Upper lobe of right lung (tissue), 1 donor: ENCODE results near the gene CEP89. TPM values are rescaled to one million over a fixed set of nuclear protein-coding genes. Genes with fewer than 3 reads are reported as not detected.

Experiments used
- ATAC-seq: fragments of 200-7000 bp; cut with Tn5 transposase; one replicate; pipeline ENCODE4 v1.9.1; 2020; ENCODE audit warnings: mild to moderate bottlenecking, moderate library complexity
- DNase-seq: peaks from one replicate; pipeline ENCODE4 v3.0.0-alpha.2; 2020
- H3K27ac ChIP-seq: fragments of 200-600 bp; one replicate; pipeline ENCODE4 v1.8.0; 2022
- H3K27me3 ChIP-seq: fragments of 200-600 bp; one replicate; pipeline ENCODE4 v1.8.0; 2022; ENCODE audit warnings: mild to moderate bottlenecking
- H3K36me3 ChIP-seq: fragments of 200-600 bp; one replicate; pipeline ENCODE4 v1.8.0; 2022
- H3K4me1 ChIP-seq: fragments of 200-600 bp; one replicate; pipeline ENCODE4 v1.8.0; 2022
- H3K4me3 ChIP-seq: fragments of 200-600 bp; one replicate; pipeline ENCODE4 v1.8.0; 2022; ENCODE audit warnings: mild to moderate bottlenecking
- H3K9me3 ChIP-seq: fragments of 200-600 bp; one replicate; pipeline ENCODE4 v1.8.0; 2022
- CTCF ChIP-seq: fragments of 200-600 bp; IDR thresholded peaks from one replicate; pipeline ENCODE4 v1.8.0; 2022; ENCODE audit warnings: antibody characterized with exemption
- intact Hi-C: fragments of 100-400 bp; cut with DNase I; formaldehyde crosslinking; loops from one replicate; pipeline ENCODE4 v1.11.0; 2022
- total RNA-seq: library from RNA; stranded (reverse); fragmentation: NEBNext Ultra II Directional; extraction: Animal tissue kit (Norgen Biotek cat#: 25700); gene quantifications from one replicate; pipeline ENCODE4 v1.2.1, GENCODE V29; 2021
- donor health status: DM: no; HTN: yes; CAD: no; lungs with severe emphysema.

The CEP89 gene
- total RNA-seq, 1 donor from 2014 or later = 19.3 TPM

DNA sequence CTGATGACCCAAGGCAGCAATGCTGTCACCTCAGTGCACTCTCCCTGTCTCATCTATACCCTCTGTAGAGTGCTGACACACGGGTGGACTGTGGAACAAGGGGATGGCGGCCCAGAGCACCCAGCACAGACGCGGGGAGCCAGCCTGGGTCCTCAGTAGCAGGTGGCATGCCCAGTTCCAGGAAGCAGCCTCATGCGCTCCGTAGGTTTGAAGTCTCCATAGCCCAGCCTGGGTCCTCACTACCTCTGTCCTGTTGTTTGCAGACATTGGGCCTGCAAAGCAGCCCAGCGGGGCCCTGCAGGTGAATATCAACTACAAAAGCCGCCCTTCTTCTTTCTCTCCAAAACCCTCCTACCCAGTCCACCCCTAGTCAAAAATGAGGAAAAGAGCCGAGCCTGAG is 97.2 kb downstream of the CEP89 start:
- H3K27me3 ChIP-seq = no peaks in the 10 kb centered on the region
- no peak overlapping the region for H3K27ac ChIP-seq
- H3K36me3 ChIP-seq = peaks cover 6% of the 10 kb centered on the region
- H3K9me3 ChIP-seq = no peaks in the 10 kb centered on the region
- no peak for ATAC-seq
- no peaks in the 10 kb centered on the region for H3K4me1 ChIP-seq
- no peak overlapping the region for H3K4me3 ChIP-seq
- peak; percentile 33 for DNase-seq
- no peak for TF ChIP-seq CTCF
- intact Hi-C loops = no loop called here

DNA sequence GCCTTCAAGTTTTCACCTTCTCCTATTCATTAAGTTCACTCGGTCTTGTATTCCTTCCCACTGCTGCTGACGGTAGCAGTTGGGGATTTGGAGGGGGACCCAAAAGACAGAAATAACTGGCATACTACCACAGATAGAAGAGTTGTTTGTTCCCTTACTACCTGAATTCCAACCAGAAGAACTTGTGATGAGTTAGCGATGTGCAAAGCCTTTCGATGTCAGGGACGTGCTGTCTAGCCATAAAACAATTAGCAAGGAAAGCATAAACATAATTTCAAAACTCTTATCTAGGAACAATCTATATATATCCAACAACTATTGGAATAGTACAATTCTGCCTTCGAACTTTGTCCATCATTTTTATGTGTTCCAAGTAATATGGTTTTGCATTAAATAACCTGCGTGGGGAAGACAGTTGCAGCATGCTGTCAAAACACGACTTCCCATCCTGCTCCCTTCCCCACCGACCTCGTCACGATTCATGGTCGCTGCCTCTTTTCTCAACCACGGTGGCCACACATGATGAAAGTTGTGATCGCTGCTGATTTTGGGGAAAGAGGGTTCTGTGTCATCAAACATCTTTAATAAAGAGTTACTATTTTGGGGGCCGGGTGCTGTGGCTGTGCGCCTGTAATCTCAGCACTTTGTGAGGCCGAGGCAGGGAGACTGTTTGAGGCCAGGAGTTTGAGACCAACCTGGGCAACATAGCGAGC is 98.4 kb downstream of the CEP89 start:
- H3K36me3 ChIP-seq = no peaks in the 10 kb centered on the region
- H3K4me1 ChIP-seq = no peaks in the 10 kb centered on the region
- DNase-seq (peak; percentile 25), ATAC-seq (no peak)
- no peaks in the 10 kb centered on the region for H3K27me3 ChIP-seq
- no peak overlapping the region for H3K27ac ChIP-seq
- H3K4me3 ChIP-seq = no peak overlapping the region
- intact Hi-C loops = no loop called here
- H3K9me3 ChIP-seq = no peaks in the 10 kb centered on the region
- no peak for TF ChIP-seq CTCF

GRCh38 chr19:32872391-32872790 is 99.4 kb downstream of the CEP89 start:
- Histone ChIP-seq H3K36me3 (no peaks in the 10 kb centered on the region), H3K4me1 (no peaks in the 10 kb centered on the region), H3K27me3 (no peaks in the 10 kb centered on the region), H3K4me3 (no peak overlapping the region), H3K27ac (no peak overlapping the region), H3K9me3 (no peaks in the 10 kb centered on the region)
- ATAC-seq (no peak), DNase-seq (no peak)
- intact Hi-C loops = no loop called here
- TF ChIP-seq CTCF = no peak

GRCh38 chr19:32870981-32871451 is 100.7 kb downstream of the CEP89 start:
- H3K27ac ChIP-seq = no peak overlapping the region
- no peak for TF ChIP-seq CTCF
- H3K4me1 ChIP-seq = no peaks in the 10 kb centered on the region
- H3K36me3 ChIP-seq = no peaks in the 10 kb centered on the region
- no peaks in the 10 kb centered on the region for H3K27me3 ChIP-seq
- H3K4me3 ChIP-seq = no peak overlapping the region
- no peaks in the 10 kb centered on the region for H3K9me3 ChIP-seq
- DNase-seq (peak; percentile 46), ATAC-seq (no peak)
- intact Hi-C loops = no loop called here

GRCh38 chr19:32869966-32870573 is 101.7 kb downstream of the CEP89 start:
- intact Hi-C loops = no loop called here
- TF ChIP-seq CTCF = no peak

More at GRCh38 chr19:32869966-32870573, 101.7 kb downstream of the CEP89 start:
- Histone ChIP-seq H3K27me3 (no peaks in the 10 kb centered on the region), H3K27ac (no peak overlapping the region), H3K9me3 (no peaks in the 10 kb centered on the region), H3K36me3 (no peaks in the 10 kb centered on the region), H3K4me3 (no peak overlapping the region), H3K4me1 (no peaks in the 10 kb centered on the region)
- ATAC-seq (no peak), DNase-seq (peak; percentile 46)
